Right atrium auricular region (tissue), 2 donors: ENCODE results near the gene LIME1. TPM values are rescaled to one million over a fixed set of nuclear protein-coding genes. Genes with fewer than 3 reads are reported as not detected.

ENCODE experiments used
- DNase-seq: peaks from one replicate; pipeline ENCODE4 v3.0.0-alpha.2; 2019; ENCODE audit warnings: low spot score
- H3K27ac ChIP-seq, 2 donors: fragments of 200-600 bp; sonication (generic); 1 replicate in 1 of 2; 2 replicates in 1 of 2; pipeline ENCODE4 v1.5.1; 2016 to 2019
- H3K27me3 ChIP-seq, 2 donors: fragments of 200-600 bp; sonication (generic); one replicate each; pipeline versions ENCODE4 v1.5.1 to v1.6.0; 2017 to 2019
- H3K36me3 ChIP-seq: fragments of 200-600 bp; sonication (generic); one replicate; pipeline ENCODE4 v1.5.1; 2016
- H3K4me1 ChIP-seq, 2 donors: fragments of 200-600 bp; sonication (generic); one replicate each; pipeline versions ENCODE4 v1.5.1 to v1.6.0; 2017 to 2019
- H3K4me3 ChIP-seq, 2 donors: fragments of 200-600 bp; sonication (generic); 1 replicate in 1 of 2; 2 replicates in 1 of 2; pipeline ENCODE4 v1.5.1; 2017 to 2019; ENCODE audit warnings: mild to moderate bottlenecking in 1 of 2, moderate library complexity in 1 of 2
- H3K9me3 ChIP-seq, 2 donors: fragments of 200-600 bp; sonication (generic); one replicate each; pipeline ENCODE4 v1.5.1; 2019
- CTCF ChIP-seq, 2 donors: fragments of 200-600 bp; sonication (generic); IDR thresholded peaks; one replicate each; pipeline ENCODE4 v1.5.1; 2019; ENCODE audit warnings: antibody characterized with exemption in 2 of 2
- total RNA-seq, 2 donors: library from RNA; depleted of rRNA; stranded (reverse); fragments of >200 nt; gene quantifications; one replicate each; pipeline ENCODE4 v1.1.0, GENCODE V29; 2016

Gene LIME1
- total RNA-seq, 2 donors from 2014 or later: 2.4 to 2.5 TPM

GRCh38 chr20:63740070-63740626 lies 3.7 kb downstream of the LIME1 start:
- DNase-seq: no peak
- no peak for TF ChIP-seq CTCF (IDR thresholded peaks at IDR 0.05)
- H3K36me3 ChIP-seq: peaks cover 35% of the 10 kb centered on the region
- peaks cover 0 to 40% of the 10 kb centered on the region in 2 donors for H3K4me1 ChIP-seq
- no peaks in the 10 kb centered on the region for H3K9me3 ChIP-seq
- no peaks in the 10 kb centered on the region for H3K27me3 ChIP-seq
- H3K27ac ChIP-seq: peak overlapping the region; percentile 94
- peak overlapping the region; percentile 70 to 74 for H3K4me3 ChIP-seq

DNA sequence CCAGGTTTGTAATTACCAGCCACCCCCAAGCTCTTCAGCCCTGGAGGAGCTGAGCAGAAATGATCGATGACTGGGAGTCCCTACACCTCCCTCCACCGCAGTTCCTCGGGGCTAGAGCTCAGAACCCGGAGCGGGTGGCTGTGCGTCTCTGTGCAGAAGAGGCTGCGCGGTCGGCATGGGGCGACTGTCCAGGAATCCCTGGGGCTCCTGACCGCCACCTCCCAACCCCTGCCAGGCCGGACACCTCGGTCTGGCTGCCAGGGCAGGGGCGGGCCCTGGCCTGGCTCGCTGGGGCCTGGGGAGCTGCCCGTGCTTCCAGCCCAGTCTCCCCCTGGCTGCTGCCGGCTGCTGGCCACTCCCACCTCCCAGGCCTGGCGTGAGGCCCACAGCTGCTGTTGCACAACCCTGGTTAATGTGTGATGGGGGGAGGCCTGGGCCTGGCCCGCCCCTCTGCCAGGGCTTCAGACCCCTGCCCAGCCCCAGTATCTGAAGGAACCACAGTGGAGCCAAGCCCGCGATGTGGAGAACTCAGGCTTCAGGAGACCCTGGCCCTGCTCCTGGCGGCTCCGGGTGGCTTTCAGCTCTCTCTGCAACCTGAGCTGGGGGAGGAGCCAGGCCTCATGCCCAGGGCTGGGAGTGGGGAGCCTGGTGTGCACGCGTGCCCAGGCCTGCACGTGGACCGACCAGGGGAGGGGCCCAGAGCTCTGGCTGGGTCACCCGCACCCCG lies 4.3 kb downstream of the LIME1 start:
- Histone ChIP-seq H3K4me1 (peaks cover 0 to 40% of the 10 kb centered on the region in 2 donors), H3K4me3 (peak overlapping the region; percentile 70 to 74)
- DNase-seq: peak; percentile 95

GRCh38 chr20:63741354-63741675 lies 4.9 kb downstream of the LIME1 start:
- Histone ChIP-seq H3K27me3 (no peaks in the 10 kb centered on the region), H3K4me3 (peak overlapping the region; percentile 70 to 74), H3K4me1 (peaks cover 0 to 40% of the 10 kb centered on the region in 2 donors), H3K27ac (peak overlapping the region; percentile 94), H3K36me3 (peaks cover 38% of the 10 kb centered on the region), H3K9me3 (no peaks in the 10 kb centered on the region)
- TF ChIP-seq CTCF (IDR thresholded peaks at IDR 0.05): no peak
- DNase-seq: no peak

More for the DNA sequence above, 4.3 kb downstream of the LIME1 start:
- TF ChIP-seq CTCF (IDR thresholded peaks at IDR 0.05): peak in 1 of 2 donors; percentile 66
- Histone ChIP-seq H3K36me3 (peaks cover 35% of the 10 kb centered on the region), H3K27me3 (no peaks in the 10 kb centered on the region), H3K27ac (peak overlapping the region; percentile 94), H3K9me3 (no peaks in the 10 kb centered on the region)

- H3K36me3 ChIP-seq: peaks cover 43% of the 10 kb centered on the region
- H3K27ac ChIP-seq: peak overlapping the region; percentile 94
- H3K4me3 ChIP-seq: peak overlapping the region in 1 of 2 donors; percentile 74
- no peak for DNase-seq
- no peaks in the 10 kb centered on the region for H3K9me3 ChIP-seq
- no peaks in the 10 kb centered on the region for H3K27me3 ChIP-seq
- peaks cover 0 to 40% of the 10 kb centered on the region in 2 donors for H3K4me1 ChIP-seq
- TF ChIP-seq CTCF (IDR thresholded peaks at IDR 0.05): no peak
Observed at GRCh38 chr20:63741676-63742380, 5.4 kb downstream of the LIME1 start.

DNA sequence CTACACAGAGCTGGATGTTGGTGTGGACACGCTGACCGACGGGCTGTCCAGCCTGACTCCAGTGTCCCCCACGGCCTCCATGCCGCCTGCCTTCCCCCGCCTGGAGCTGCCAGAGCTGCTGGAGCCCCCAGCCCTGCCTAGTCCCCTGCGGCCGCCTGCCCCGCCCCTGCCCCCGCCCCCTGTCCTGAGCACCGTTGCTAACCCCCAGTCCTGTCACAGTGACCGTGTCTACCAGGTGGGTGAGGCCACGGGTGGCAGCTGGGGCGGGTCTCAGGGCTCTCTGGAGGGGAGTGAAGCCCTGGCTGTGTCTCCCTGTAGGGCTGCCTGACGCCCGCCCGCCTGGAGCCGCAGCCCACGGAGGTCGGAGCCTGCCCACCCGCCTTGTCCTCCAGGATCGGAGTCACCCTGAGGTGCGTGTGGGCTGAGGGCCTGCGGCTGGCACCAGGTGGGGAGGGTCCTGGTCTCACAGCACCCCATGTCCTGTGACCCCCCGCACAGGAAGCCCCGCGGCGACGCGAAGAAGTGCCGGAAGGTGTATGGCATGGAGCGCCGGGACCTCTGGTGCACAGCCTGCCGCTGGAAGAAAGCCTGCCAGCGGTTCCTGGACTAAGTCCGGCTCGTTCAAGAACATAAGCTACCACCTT lies 6.0 kb downstream of the LIME1 start:
- Histone ChIP-seq H3K27ac (no peak overlapping the region), H3K4me1 (peaks cover 0 to 36% of the 10 kb centered on the region in 2 donors), H3K36me3 (peaks cover 44% of the 10 kb centered on the region), H3K27me3 (no peaks in the 10 kb centered on the region), H3K9me3 (no peaks in the 10 kb centered on the region), H3K4me3 (no peak overlapping the region)
- no peak for TF ChIP-seq CTCF (IDR thresholded peaks at IDR 0.05)
- DNase-seq: no peak
